Measurements from ENCODE around the gene LY6G6F.

The LY6G6F gene

DNA sequence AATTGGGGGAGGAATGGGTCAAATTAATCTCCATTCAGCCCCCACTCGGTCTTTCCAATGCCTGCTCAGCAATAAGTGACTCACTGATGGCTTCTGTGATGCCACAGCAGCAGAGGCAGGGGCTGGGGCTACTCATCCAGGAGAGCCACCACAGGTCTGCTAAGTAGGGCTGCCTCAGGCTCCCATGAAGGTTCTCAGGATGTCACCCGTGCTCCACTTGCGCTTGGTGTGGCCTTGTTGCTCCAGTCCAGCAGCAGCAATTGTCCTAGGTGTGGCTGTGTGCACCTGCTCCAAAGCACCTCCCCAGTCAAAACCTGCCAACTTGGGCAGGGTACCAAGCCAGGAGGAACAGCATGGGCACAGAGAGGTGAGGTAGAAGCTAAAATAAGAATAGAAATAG is 15.5 kb downstream of the LY6G6F start:
- Histone ChIP-seq H3K27ac (ENCODE audit: low read length) (no peak overlapping the region), H3K9ac (ENCODE audit: low read depth, low read length) (no peak overlapping the region), H3K4me1 (ENCODE audit: insufficient read depth, low read length) (peaks cover 10% of the 10 kb centered on the region; the same call in 1 of the 2 replicates), H3K4me3 (ENCODE audit: low read length) (no peak overlapping the region), H3K9me3 (ENCODE audit: insufficient read depth, low read depth, low read length) (no peaks in the 10 kb centered on the region), H3K27me3 (ENCODE audit: insufficient read depth, low read length) (no peaks in the 10 kb centered on the region), H3K36me3 (ENCODE audit: insufficient read depth, low read depth, low read length) (peaks cover 16% of the 10 kb centered on the region)

DNA sequence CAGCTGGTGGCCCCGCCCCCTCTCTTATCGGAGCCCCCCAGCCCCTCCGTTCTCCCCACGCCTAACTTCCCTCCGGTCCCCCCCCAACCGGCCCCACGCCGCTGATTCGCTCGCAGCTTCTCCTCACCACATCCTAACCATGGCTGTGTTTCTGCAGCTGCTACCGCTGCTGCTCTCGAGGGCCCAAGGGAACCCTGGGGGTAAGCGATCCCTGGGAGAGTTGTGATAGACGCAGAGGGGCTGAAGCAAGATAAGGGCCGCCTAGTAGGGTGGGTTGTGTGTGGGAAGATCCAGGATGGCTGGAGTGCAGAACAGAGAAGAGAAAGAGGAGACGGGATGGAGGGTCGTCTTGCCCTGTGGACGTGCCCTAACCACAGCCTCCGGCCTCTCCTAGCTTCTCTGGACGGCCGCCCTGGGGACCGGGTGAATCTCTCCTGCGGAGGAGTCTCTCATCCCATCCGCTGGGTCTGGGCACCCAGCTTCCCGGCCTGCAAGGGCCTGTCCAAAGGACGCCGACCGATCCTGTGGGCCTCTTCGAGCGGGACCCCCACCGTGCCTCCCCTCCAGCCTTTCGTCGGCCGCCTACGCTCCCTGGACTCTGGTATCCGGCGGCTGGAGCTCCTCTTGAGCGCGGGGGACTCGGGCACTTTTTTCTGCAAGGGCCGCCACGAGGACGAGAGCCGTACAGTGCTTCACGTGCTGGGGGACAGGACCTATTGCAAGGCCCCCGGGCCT is 16.7 kb downstream of the LY6G6F start, which contains the start of gene MPIG6B:
Gene MPIG6B (plus strand): TSS at position 129 of the 735 bp plus-strand sequence. CDS start 11 bp downstream, at position 140.
- H3K36me3 ChIP-seq (ENCODE audit: insufficient read depth, low read depth, low read length) = peaks cover 25% of the 10 kb centered on the region
- H3K9me3 ChIP-seq (ENCODE audit: insufficient read depth, low read depth, low read length) = no peaks in the 10 kb centered on the region
- H3K4me3 ChIP-seq (ENCODE audit: low read length) = no peak within 1 kb of the TSS
- H3K4me1 ChIP-seq (ENCODE audit: insufficient read depth, low read length) = 0 out of 2 replicates have a peak, but pooled peaks cover 3% of the 10 kb centered on the region
- no peaks in the 10 kb centered on the region for H3K27me3 ChIP-seq (ENCODE audit: insufficient read depth, low read length)
- no peak within 1 kb of the TSS for H3K27ac ChIP-seq (ENCODE audit: low read length)
- no peak within 1 kb of the TSS for H3K9ac ChIP-seq (ENCODE audit: low read depth, low read length)

DNA sequence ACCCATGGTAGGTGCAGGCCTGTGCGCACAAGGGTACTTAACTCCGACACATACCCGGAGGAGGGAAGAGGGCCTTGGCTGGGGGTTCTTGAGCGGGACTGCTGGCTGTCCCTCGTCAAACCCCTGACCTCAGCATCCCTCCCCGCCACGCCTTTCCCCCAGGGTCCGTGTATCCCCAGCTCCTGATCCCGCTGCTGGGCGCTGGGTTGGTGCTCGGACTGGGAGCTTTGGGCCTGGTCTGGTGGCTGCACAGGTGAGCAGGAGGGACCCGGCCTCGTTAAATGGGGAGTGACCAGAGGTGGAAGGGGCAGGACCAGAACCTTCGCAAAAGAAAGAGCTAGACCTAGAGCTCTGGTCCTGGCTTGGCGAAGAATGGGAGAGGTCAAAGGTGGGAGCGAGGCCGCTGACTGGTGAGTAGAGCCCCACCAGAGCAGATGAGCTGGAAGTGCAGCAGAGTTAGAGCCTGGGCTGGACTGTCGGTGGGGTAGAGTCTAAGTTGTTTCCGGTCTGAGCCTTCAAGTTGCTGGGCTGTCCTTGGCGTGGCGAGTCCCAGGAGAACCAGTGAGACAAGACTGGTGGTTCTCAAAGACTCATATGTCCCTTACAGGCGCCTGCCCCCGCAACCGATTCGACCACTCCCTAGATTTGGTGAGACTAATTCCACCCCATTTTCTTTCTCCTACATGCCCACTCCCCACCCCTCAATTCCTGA is 17.5 kb downstream of the LY6G6F start:
- Histone ChIP-seq H3K4me3 (ENCODE audit: low read length) (no peak overlapping the region), H3K4me1 (ENCODE audit: insufficient read depth, low read length) (peaks cover 3% of the 10 kb centered on the region; the same call in 1 of the 2 replicates), H3K9ac (ENCODE audit: low read depth, low read length) (no peak overlapping the region), H3K9me3 (ENCODE audit: insufficient read depth, low read depth, low read length) (no peaks in the 10 kb centered on the region), H3K27ac (ENCODE audit: low read length) (no peak overlapping the region), H3K27me3 (ENCODE audit: insufficient read depth, low read length) (no peaks in the 10 kb centered on the region), H3K36me3 (ENCODE audit: insufficient read depth, low read depth, low read length) (peaks cover 25% of the 10 kb centered on the region)

DNA sequence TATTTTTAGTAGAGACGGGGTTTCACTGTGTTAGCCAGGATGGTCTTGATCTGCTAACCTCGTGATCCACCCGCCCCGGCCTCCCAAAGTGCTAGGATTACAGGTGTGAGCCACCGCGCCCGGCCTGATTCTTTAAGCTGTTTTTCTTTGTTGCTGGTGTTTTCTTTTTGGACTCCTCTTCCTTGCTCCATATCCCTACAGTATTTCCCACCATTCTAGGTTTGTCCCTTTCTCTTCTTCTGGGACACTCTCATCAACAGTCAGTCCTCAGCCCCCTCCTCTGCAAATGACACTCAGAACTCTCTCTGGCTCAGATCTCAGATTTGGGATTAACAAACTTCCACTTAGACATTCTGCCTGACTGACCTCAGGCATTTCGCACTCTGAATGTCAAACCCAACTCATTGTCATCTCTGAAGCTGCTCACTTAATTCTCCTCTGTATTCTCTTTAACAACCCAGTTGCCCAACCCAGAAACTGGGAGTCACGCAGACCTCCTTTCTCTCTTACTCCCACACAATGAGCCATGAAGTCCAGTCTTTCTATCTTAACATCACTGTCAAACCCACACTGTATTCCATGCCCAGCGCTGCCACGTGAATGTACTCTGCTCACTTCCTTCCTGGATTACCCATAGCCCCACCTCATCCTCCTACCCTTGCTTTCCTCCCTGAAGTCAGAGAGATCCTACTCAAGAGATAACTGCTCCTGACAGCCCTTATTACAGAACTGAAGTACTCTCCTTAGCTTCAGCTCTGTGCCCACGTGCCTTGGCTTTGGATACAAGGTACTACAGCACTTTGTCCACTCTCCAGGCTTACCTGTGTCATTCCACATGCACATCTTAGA is 19.1 kb downstream of the LY6G6F start:
- H3K4me3 ChIP-seq (ENCODE audit: low read length) = no peak overlapping the region
- H3K36me3 ChIP-seq (ENCODE audit: insufficient read depth, low read depth, low read length) = peaks cover 29% of the 10 kb centered on the region
- H3K9me3 ChIP-seq (ENCODE audit: insufficient read depth, low read depth, low read length) = no peaks in the 10 kb centered on the region
- H3K9ac ChIP-seq (ENCODE audit: low read depth, low read length) = no peak overlapping the region
- no peak overlapping the region for H3K27ac ChIP-seq (ENCODE audit: low read length)
- peaks cover 3% of the 10 kb centered on the region; the same call in 1 of the 2 replicates for H3K4me1 ChIP-seq (ENCODE audit: insufficient read depth, low read length)
- no peaks in the 10 kb centered on the region for H3K27me3 ChIP-seq (ENCODE audit: insufficient read depth, low read length)

DNA sequence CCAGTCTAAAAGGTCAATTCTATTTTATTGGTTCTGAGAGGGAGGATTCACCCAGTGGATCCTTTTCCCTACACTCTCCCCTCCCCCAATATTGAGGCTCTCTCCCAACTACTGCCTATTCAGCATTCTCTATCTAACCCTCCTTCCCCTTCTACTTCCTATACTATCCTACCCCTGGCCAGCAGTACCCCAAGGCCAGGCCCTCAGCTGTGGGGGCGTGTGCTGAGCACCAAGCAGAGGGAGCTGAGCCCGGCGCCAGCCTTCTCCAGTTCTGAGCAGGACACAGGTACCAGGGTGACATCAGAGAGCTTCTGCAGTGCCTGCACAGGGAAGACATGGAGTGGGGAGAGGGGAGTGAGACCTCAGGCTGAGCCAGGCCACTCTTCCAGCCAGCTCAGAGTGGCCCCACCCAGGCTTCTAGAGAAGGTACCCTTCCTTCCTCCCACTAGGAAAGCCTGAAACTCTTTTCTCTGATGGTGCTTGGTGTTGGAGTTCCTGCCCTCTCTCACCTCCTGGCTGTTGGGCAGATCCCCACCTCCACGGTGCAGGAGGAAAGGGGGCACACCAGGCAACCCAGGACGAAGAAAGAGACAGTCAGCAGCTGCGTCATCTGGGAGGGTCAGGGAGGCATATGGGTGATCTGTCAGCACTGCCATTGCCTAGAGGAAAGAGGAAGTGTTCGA is 20.5 kb downstream of the LY6G6F start:
- Histone ChIP-seq H3K27me3 (ENCODE audit: insufficient read depth, low read length) (no peaks in the 10 kb centered on the region), H3K4me1 (ENCODE audit: insufficient read depth, low read length) (peaks cover 3% of the 10 kb centered on the region; the same call in 1 of the 2 replicates), H3K9me3 (ENCODE audit: insufficient read depth, low read depth, low read length) (no peaks in the 10 kb centered on the region), H3K27ac (ENCODE audit: low read length) (no peak overlapping the region), H3K36me3 (ENCODE audit: insufficient read depth, low read depth, low read length) (peaks cover 43% of the 10 kb centered on the region), H3K9ac (ENCODE audit: low read depth, low read length) (no peak overlapping the region), H3K4me3 (ENCODE audit: low read length) (no peak overlapping the region)

DNA sequence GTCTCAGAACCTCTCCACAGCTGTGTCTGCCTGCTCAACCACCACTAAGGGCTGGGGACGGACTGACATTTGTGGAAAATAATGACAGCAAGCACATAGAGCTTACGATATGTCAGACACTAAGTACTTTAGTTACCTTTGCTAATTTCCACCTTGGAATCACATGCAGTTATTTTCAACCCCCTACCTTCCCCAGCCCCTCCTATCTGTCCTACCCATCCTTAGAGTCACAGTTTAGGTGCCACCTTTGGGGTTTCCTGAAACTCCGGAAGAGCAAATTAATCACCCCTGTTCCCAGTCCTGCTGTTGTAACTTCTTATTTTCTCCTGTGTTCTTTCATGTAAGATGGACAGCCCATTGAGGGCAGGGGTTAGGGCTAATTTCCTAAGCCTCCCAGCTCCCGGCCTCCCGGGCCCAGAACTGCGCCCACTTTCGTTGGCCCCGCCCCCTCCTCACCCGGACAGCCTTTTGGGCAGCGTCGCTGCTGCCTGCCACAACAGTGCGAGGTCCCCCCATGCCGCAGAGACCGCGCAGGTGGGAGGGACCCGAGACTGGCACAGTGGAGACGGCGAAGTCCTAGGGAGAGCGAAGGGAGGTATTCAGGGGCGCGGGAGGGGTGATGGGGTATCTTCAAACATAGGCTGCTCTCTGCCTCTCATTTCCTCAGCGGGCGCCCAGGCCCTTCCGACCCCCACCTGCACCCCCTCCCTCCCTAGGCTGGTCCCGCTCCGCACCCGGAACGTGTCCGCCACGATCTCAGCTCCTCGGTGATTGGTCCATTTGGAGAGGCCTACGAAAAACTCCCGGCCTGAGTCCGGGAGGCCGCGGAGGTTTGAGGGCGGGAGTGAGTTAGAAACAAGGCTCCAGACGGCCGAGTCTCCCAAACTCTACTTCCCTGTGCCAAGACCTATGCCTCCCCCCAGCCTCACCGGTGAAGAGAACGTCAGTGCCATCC is 21.3 kb downstream of the LY6G6F start:
- Histone ChIP-seq H3K9ac (ENCODE audit: low read depth, low read length) (no peak overlapping the region), H3K27ac (ENCODE audit: low read length) (no peak overlapping the region), H3K4me1 (ENCODE audit: insufficient read depth, low read length) (peaks cover 3% of the 10 kb centered on the region; the same call in 1 of the 2 replicates), H3K9me3 (ENCODE audit: insufficient read depth, low read depth, low read length) (no peaks in the 10 kb centered on the region), H3K36me3 (ENCODE audit: insufficient read depth, low read depth, low read length) (peaks cover 52% of the 10 kb centered on the region), H3K4me3 (ENCODE audit: low read length) (peak overlapping the region; percentile 82; the same call in 1 of the 2 replicates), H3K27me3 (ENCODE audit: insufficient read depth, low read length) (no peaks in the 10 kb centered on the region)

DNA sequence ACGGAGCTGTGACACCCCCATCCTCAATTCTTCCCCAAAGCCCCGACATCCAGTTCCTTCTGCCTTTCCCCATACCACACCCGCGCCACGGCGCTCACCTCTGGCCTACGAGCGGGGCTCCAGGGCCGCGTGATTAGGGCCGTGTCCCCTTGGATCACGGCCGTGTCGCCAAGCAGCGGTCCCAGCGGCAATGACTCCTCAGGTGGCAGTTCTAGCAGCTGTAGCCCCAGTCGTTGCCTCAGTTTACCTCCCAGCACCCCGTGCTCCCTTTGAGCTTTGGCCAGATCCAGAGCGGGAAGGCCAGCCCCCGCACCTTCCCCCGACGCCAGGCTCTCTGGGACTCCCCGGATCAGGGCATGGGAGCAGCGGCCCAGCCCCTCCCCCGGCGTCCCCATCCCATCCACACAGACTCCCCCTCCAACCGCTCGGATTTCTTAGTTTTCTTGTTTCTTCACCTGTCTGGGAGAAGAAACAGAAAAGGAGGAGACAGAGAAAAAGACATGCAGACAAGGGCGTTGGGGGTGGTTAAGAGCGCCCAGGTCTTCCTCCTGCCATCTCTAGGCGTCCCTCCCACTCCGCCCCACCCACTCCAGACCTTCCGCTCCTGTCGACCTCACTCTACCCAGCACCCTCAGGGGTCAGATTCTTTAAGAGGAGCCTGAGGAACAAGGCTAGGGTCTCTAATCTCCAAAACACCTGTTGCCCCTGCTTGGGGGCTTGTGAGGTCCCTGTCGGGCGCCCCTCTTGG is 22.3 kb downstream of the LY6G6F start, which contains the start of gene DDAH2:
Gene DDAH2 (minus strand): TSS at position 533 of the 748 bp plus-strand sequence. CDS start 138 bp downstream, at position 395.
- peak within 1 kb of the TSS; percentile 75 for H3K27ac ChIP-seq (ENCODE audit: low read length)
- H3K27me3 ChIP-seq (ENCODE audit: insufficient read depth, low read length) = no peaks in the 10 kb centered on the region
- peaks cover 3% of the 10 kb centered on the region; the same call in 1 of the 2 replicates for H3K4me1 ChIP-seq (ENCODE audit: insufficient read depth, low read length)
- no peaks in the 10 kb centered on the region for H3K9me3 ChIP-seq (ENCODE audit: insufficient read depth, low read depth, low read length)
- peak within 1 kb of the TSS; percentile 82 for H3K4me3 ChIP-seq (ENCODE audit: low read length)
- peak within 1 kb of the TSS; percentile 93 for H3K9ac ChIP-seq (ENCODE audit: low read depth, low read length)
- H3K36me3 ChIP-seq (ENCODE audit: insufficient read depth, low read depth, low read length) = peaks cover 61% of the 10 kb centered on the region

DNA sequence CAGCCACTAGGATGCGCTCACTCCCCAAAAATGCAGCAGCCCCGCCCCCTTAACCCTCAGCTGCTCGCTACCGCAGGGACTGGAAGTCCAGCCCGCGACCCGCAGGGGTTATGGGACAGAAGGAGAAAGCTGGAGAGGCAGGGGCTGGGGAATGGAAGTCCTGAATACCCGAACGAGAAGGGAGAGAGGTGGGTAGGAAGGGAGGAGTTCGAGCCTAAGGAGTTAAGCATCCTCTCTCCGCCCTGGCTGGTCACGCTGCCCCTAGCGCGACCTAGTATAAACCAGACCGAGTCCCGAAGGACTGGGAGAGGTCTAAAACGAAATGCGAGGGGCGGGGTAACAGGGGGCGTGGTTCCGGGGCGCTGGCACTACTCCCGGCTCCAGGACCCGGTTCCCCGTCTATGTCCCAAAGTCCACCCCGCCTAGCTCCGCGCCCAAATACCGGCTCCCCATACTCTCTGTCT is 22.9 kb downstream of the LY6G6F start:
- H3K4me1 ChIP-seq (ENCODE audit: insufficient read depth, low read length) = peaks cover 9% of the 10 kb centered on the region
- no peaks in the 10 kb centered on the region for H3K9me3 ChIP-seq (ENCODE audit: insufficient read depth, low read depth, low read length)
- peak overlapping the region; percentile 82 for H3K4me3 ChIP-seq (ENCODE audit: low read length)
- H3K27me3 ChIP-seq (ENCODE audit: insufficient read depth, low read length) = no peaks in the 10 kb centered on the region
- H3K27ac ChIP-seq (ENCODE audit: low read length) = peak overlapping the region; percentile 75
- peaks cover 65% of the 10 kb centered on the region for H3K36me3 ChIP-seq (ENCODE audit: insufficient read depth, low read depth, low read length)
- H3K9ac ChIP-seq (ENCODE audit: low read depth, low read length) = peak overlapping the region; percentile 93; the same call in 1 of the 2 replicates

DNA sequence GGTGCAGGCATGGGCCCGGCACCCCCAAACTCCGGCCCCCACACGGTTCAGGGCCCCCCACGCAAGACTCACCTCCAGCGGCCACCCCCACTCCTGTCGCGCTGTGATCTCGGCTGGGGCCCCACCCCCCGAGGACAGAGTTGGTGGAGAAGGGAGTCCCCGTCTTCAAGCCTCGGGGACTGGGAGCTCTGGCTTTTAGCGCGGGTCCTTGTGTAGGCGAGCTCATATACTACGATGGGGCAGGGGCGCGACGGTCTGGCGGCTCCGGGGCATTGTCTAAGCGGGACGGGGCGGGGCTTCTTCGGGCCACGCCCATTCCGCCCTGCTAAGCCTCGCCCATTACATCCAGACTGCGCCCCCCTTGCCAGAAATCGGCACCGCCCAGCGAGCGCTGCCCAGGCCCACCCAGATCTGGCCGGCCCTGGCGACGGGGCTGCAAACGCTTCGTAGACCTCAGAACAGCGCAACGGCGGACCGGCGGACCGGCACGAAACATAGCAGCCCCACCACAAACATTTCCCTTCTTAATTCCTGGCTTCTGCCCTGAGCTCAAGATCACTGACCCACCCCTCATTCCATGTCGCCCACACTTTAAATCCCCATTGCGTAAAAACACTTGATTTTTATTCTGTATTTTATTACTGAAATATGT is 23.4 kb downstream of the LY6G6F start:
- Histone ChIP-seq H3K27me3 (ENCODE audit: insufficient read depth, low read length) (no peaks in the 10 kb centered on the region), H3K4me3 (ENCODE audit: low read length) (peak overlapping the region; percentile 82), H3K36me3 (ENCODE audit: insufficient read depth, low read depth, low read length) (peaks cover 65% of the 10 kb centered on the region), H3K9ac (ENCODE audit: low read depth, low read length) (peak overlapping the region; percentile 93; the same call in 1 of the 2 replicates), H3K4me1 (ENCODE audit: insufficient read depth, low read length) (peaks cover 9% of the 10 kb centered on the region), H3K27ac (ENCODE audit: low read length) (peak overlapping the region; percentile 75), H3K9me3 (ENCODE audit: insufficient read depth, low read depth, low read length) (no peaks in the 10 kb centered on the region)
